ENCODE measurements around the gene ALDH7A1.
"Not testable (repeated sequence)": the region's sequence is repeated elsewhere in the genome, so short reads cannot be mapped to it uniquely, and the experiment has no call there.

Gene ALDH7A1

GRCh38 chr5:126595486-126596083, 566 bp upstream of the ALDH7A1 start:
- DNase-seq: peak in 1 of 56 donors; percentile 50

- no peak for DNase-seq
These were observed 3.5 kb downstream of the ALDH7A1 start for GRCh38 chr5:126591549-126591948.

- DNase-seq: no peak
These were observed 5.3 kb downstream of the ALDH7A1 start for GRCh38 chr5:126589536-126590297.

DNA sequence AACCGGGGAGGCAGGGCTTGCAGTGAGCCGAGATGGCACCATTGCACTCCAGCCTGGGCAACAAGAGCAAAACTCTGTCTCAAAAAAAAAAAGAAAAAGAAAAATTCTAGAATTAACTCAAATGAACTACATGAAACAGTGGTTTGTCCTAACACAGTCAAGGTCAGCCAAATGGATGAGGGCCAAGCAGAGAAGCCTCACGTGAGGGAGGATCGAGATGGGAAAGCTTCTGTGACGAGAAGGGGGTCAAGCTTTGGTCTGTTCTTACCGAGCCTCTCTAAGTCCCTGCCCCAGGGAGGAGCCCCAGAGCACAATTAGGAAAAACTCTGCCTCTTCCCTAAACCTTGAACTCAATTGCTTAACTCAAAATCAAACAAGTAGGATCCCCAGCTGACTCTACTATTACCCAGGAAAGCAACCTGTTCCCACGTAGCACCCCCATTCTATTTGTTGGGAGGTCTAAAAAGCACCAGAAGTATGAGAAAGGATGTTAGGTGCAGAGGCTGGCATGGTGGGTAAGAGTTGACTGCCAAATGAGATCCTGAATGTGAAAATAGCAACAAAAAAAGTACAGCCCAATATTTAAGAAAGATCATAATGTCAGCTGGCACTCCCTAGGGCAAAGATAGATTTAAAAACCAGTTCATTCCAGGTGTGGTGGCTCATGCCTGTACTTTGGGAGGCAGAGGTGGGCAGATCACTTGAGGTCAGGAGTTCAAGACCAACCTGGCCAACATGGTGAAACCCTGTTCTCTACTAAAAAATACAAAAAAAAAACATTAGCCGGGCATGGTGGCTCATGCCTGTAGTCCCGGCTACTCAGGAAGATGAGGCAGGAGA, 7.2 kb downstream of the ALDH7A1 start:
- peak in 2 of 56 donors; percentile 3 to 9 for DNase-seq

DNA sequence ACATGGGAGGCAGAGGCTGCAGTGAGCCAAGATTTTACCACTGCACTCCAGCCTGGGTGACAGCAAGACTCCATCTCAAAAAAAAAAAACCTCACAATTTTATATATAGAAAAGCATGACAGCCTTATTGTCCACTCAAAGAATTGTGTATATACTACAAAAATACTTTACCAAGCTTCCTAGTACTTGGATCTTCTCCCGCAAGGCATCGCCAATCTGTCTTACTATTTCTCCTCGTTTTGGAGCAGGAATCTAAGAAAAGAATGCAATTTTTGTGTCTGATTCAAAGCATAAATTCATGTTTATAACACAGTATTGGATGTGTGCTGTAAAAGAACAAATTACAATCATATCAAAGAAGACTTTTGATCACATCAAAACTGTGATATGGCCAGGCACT, 11.3 kb downstream of the ALDH7A1 start:
- no peak for DNase-seq

- DNase-seq: no peak
These were observed 15.3 kb downstream of the ALDH7A1 start for GRCh38 chr5:126579716-126580115.

DNA sequence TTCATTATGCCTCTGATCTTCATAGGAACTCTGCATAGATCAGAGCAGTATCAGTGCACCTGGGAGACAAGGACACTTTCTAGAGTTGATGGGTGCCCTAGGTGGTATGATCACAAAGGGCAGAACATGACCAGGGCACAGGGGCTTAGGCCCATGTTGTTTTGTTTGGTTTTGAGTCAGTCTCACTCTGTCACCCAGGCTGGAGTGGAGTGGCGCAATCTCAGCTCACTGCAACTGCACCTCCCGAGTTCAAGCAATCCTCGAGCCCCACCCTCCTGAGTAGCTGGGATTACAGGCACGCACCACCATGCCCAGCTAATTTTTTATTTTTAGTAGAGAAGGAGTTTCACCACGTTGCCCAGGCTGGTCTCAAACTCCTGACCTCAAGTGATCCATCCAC, 17.6 kb downstream of the ALDH7A1 start:
- no peak for DNase-seq

- no peak for DNase-seq
These were observed 18.0 kb downstream of the ALDH7A1 start for GRCh38 chr5:126576974-126577373.

DNA sequence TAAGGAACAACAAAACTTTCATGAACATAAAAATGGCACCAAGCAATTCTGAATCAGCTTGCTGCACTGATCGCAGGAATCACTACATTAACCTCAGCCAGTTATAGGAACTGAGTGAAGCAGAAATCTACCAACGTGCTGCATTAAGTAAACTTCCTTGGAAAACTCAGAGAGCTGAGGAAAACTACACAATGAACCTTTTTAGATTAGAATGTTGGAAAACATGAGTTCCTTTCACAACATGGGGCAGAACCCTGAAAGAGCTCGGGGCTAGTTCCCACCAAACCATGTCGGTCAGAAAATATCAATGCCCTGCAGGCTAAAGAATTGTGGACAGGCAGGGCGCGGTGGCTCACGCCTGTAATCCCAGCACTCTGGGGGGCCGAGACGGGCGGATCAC, 19.4 kb downstream of the ALDH7A1 start:
- no peak for DNase-seq

DNA sequence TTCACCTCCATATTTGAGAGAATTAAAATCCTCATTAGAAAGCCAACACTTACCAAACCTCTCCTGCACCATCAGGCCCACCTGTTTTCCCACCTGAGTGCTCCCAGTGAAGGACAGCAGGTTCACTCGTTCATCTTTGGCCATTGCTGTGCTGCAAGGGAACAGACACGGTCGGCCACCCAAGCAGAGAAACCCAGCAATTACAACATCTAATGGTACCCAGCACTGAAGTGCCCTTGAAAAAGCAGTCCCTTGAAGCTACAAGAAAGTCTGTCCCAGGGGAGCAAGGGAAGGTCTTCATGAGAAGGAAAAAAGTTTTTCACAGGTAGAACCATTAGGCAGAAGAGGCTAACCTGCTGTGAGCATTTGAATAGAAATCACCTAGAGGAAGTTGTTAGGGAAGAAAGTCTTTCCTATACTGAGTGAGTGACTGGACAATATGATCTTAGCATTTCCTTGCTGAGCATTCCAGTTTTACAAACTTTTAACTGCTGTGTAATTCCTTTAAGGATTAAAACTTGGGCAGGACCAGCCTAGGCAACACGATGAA, 26.7 kb downstream of the ALDH7A1 start:
- no peak for DNase-seq

- no peak for DNase-seq
These were observed 32.2 kb downstream of the ALDH7A1 start for GRCh38 chr5:126562823-126563222.

DNA sequence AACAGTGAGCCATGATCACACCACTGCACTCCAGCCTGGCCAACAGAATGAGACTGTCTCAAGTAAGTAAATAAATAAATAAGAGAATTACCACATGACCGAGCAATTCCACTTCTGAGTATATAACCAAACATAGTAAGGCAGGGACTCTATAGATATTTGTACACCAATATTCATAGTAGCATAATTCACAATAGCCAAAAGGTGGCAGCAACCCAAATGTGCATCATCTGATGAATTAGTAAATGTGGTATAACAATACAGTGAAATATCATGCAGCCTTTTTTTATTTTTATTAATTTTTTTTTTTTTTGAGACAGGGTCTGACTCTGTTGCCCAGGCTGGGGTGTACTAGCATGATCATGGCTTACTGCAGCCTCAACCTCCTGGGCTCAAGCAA, 33.1 kb downstream of the ALDH7A1 start:
- DNase-seq: no peak

GRCh38 chr5:126555101-126555500, 39.9 kb downstream of the ALDH7A1 start:
- not testable (repeated sequence) for DNase-seq

GRCh38 chr5:126552614-126553013, 42.4 kb downstream of the ALDH7A1 start:
- no peak for DNase-seq

DNA sequence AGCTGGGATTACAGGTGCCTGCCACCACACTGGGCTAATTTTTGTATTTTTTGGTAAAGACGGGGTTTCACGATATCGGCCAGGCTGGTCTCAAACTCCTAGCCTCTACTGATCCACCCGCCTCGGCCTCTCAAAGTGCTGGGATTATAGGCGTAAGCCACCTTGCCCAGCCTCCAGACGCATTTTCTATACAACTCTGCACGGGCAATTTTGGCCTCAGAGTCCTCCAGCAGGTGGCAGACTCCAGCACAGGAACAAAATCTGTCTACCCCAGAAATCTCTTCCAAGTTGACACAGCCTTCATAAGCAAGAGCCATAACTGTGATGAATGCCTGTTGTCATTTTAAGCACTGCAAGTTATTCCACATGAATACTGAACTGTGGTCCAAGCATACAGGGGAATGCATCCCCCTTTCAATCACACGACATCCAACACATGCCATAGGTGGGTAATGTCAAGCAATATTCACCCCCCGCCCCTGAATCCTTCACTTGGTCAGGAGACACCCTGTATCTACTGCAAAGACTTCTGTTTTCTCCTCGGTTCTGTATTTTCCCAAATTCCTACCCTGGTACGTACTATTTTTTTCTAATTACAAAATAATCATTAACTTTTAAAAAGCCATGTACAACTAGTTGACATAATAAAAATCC, 50.8 kb downstream of the ALDH7A1 start:
- DNase-seq: peak in 1 of 56 donors; percentile 12

- no peak for DNase-seq
These were observed 51.4 kb downstream of the ALDH7A1 start for GRCh38 chr5:126543660-126544059.

GRCh38 chr5:126543009-126543408, 52.0 kb downstream of the ALDH7A1 start:
- no peak for DNase-seq

DNA sequence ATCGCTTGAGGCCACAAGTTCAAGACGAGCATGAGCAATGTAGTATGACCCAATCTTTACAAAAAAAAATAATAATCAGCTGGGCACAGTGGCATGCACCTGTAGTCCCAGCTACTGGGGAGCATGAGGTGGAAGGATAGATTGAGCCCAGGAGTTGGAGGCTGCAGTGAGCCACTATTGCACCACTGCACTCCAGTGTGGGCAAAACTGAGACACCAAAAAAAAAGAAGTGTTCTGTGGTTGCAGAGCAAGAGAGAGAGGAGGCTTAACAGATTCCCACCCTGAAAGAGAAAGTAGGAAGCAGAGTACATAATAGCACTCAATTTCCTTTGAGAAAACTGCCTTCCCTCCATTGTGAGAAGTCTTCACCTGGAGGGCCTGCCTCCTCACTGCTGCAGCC, 52.6 kb downstream of the ALDH7A1 start:
- no peak for DNase-seq

DNA sequence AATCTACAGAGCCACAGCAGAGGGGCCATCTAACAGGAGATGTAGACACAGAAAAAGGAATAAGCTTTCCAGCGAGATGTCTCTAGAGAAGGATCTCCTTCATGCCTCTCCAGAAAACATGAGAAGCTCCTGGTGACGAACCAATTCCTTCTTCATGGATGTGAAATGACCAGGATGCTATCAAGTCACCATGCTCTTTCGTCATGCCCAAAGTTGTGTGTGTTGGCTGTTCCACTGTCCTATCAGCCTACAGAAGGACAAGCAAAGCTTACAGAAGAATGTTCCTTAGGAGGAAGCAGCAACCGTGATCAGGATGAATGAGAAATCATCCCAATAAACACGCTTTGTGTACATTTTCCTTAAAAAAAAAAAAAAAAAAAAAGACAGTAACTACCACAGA, 54.4 kb downstream of the ALDH7A1 start:
- no peak for DNase-seq

- DNase-seq: no peak
These were observed 56.4 kb downstream of the ALDH7A1 start for GRCh38 chr5:126538579-126538978.

GRCh38 chr5:126536874-126537273, 58.1 kb downstream of the ALDH7A1 start:
- DNase-seq: no peak
